Measurements from ENCODE around the gene INO80E. TPM values are rescaled to one million over a fixed set of nuclear protein-coding genes. Genes with fewer than 3 reads are reported as not detected.

The INO80E gene
- total and polyA plus RNA-seq, 2 of the 8 experiments (the other 6 are each of a cell fraction or from before 2014, with no cell fraction given) = 43.0 to 91.2 TPM

- Histone ChIP-seq H3K79me1 (ENCODE audit: low read depth, low read length) (peaks cover 5% of the 10 kb centered on the region; the same call in 1 of the 2 replicates), H2BK20ac (ENCODE audit: low read length) (no peak overlapping the region), H4K8ac (ENCODE audit: extremely low read depth, insufficient read depth, low read length) (no peak overlapping the region), H3K27me3 (replicated peaks in 1 of 4; ENCODE audit: control insufficient read depth in 3 of 4, extremely low read depth in 1 of 4, insufficient read depth in 3 of 4, low read length in 3 of 4) (peaks cover 0 to 14% (median 5%) of the 10 kb centered on the region in 4 experiments; a peak in 2 of 7 replicates), H2AFZ (ENCODE audit: low read length) (no peak overlapping the region), H3K4me1 (replicated peaks in 1 of 4; ENCODE audit: control insufficient read depth in 3 of 4, insufficient read depth in 4 of 4, low read length in 3 of 4) (peaks cover 0 to 23% (median 19%) of the 10 kb centered on the region in 4 experiments; a peak in 6 of 7 replicates), H3K4me2 (ENCODE audit: insufficient read depth in 1 of 2, low read depth in 2 of 2, low read length in 2 of 2) (no peak overlapping the region), H2BK5ac (ENCODE audit: low read depth, low read length) (no peak overlapping the region), H2BK12ac (ENCODE audit: low read depth, low read length) (no peak overlapping the region), H3K14ac (ENCODE audit: insufficient read length) (no peak overlapping the region), H3K23ac (ENCODE audit: insufficient read length) (no peak overlapping the region), H4K5ac (ENCODE audit: insufficient read length, low read depth, low read length) (no peak overlapping the region), H3K4ac (replicated peaks; ENCODE audit: insufficient read length, low read depth, low read length) (no peak overlapping the region), H3K23me2 (ENCODE audit: low read depth, low read length) (peaks cover 10% of the 10 kb centered on the region; the same call in 1 of the 2 replicates), H4K91ac (replicated peaks; ENCODE audit: insufficient read length, low read length) (no peak overlapping the region), H2BK15ac (ENCODE audit: low read length) (no peak overlapping the region), H3K36me3 (ENCODE audit: control insufficient read depth in 2 of 4, insufficient read depth in 4 of 4, low read length in 3 of 4) (no peaks in the 10 kb centered on the region), H3K27ac (ENCODE audit: low read depth, low read length) (no peak overlapping the region), H3K18ac (ENCODE audit: extremely low read depth, low read length) (no peak overlapping the region), H3K9me3 (ENCODE audit: insufficient read depth in 2 of 2, low read depth in 1 of 2, low read length in 1 of 2) (no peaks in the 10 kb centered on the region), H2AK5ac (ENCODE audit: low read depth, low read length) (no peak overlapping the region), H2BK120ac (replicated peaks; ENCODE audit: low read depth, low read length) (no peak overlapping the region), H4K20me1 (replicated peaks in 1 of 2; ENCODE audit: control insufficient read depth in 1 of 2, insufficient read depth in 2 of 2, low read length in 2 of 2) (peaks cover 7 to 8% of the 10 kb centered on the region in 2 experiments), H3K56ac (replicated peaks; ENCODE audit: insufficient read length, low read depth, low read length) (no peak overlapping the region), H3K9ac (replicated peaks in 1 of 4; ENCODE audit: extremely low read depth in 1 of 4, low read depth in 3 of 4, low read length in 3 of 4) (no peak overlapping the region), H3K79me2 (ENCODE audit: control insufficient read depth in 1 of 2, insufficient read depth in 2 of 2, low read length in 2 of 2) (no peaks in the 10 kb centered on the region), H3K4me3 (ENCODE audit: extremely low read depth in 1 of 4, insufficient read depth in 2 of 4, low read depth in 3 of 4, low read length in 4 of 4) (no peak overlapping the region)
- ChIA-PET CTCF (ENCODE audit: partially characterized antibody) (interaction anchor here (0.6 to 2.7 kb wide), 13 partner anchors 10 to 271 kb away, joined by 3 to 25 read pairs (median 12); a partner anchor contains a TSS), POLR2A (ENCODE audit: partially characterized antibody) (interaction anchor here (1.9 to 4.2 kb wide), 3 partner anchors 12 to 33 kb away, joined by 6 to 25 read pairs (median 9); partner anchors contain the start of gene ALDOA)
- FAIRE-seq = no peak
- WGBS, 2 experiments (ENCODE audit: extremely low coverage in 1 of 2, insufficient coverage in 1 of 2, insufficient read length in 1 of 2, insufficient replicate concordance in 2 of 2, low coverage in 1 of 2, low lambda C conversion rate in 2 of 2, missing lambda C conversion rate in 1 of 2) = 88% methylated on average over 7 of the region's 7 CpGs; no CpG with 5 or more reads in 1 of the 2 experiments
- DNase-seq (ENCODE audit: low read depth in 1 of 2, low spot score in 2 of 2) = no peak
- TF ChIP-seq HDAC2 (IDR thresholded peaks at IDR 0.05; ENCODE audit: borderline replicate concordance in 1 of 2, low read depth in 2 of 2, low read length in 2 of 2) (no peak), ZNF274 (IDR thresholded peaks at IDR 0.05; ENCODE audit: borderline replicate concordance, extremely low read depth, low read length) (no peak), GABPA (IDR thresholded peaks at IDR 0.05; ENCODE audit: borderline replicate concordance, insufficient read depth, low read length) (no peak), SUZ12 (IDR thresholded peaks at IDR 0.05; ENCODE audit: low read length) (no peak), RXRA (IDR thresholded peaks at IDR 0.05; ENCODE audit: insufficient read depth, low read depth, low read length) (no peak), POLR2A (IDR thresholded peaks at IDR 0.05; ENCODE audit: control extremely low read depth in 1 of 2, low read depth in 2 of 2, low read length in 2 of 2) (no peak), BRCA1 (IDR thresholded peaks at IDR 0.05; ENCODE audit: low read depth, low read length) (no peak), EP300 (IDR thresholded peaks at IDR 0.05; ENCODE audit: borderline replicate concordance in 1 of 2, low read depth in 2 of 2, low read length in 2 of 2) (no peak), CBX8 (IDR thresholded peaks at IDR 0.05; ENCODE audit: borderline replicate concordance, low read depth, low read length) (no peak), POLR2AphosphoS5 (IDR thresholded peaks at IDR 0.05; ENCODE audit: low read depth, low read length) (no peak), SAP30 (IDR thresholded peaks at IDR 0.05; ENCODE audit: insufficient read depth, insufficient replicate concordance, low read length) (no peak), KDM4A (IDR thresholded peaks at IDR 0.05; ENCODE audit: low read depth, low read length, severe bottlenecking) (no peak)
Measured at GRCh38 chr16:30033270-30033669, 37.2 kb downstream of the INO80E start.
